Calu3 (cell line): Measurements from ENCODE around the gene DDTL. TPM values are rescaled to one million over a fixed set of nuclear protein-coding genes. Genes with fewer than 3 reads are reported as not detected.
"Not testable (repeated sequence)": the region's sequence is repeated elsewhere in the genome, so short reads cannot be mapped to it uniquely, and the experiment has no call there.

Experiments used
- BruUV-seq: library from RNA; stranded (reverse); fragments of 400-500 nt; replicated peaks from 2 replicates; lab custom pipeline; 2021; lab: Mats Ljungman, UMichigan
- CTCF ChIA-PET: fragments of 300-600 bp; sonication (Branson Sonifier 250); formaldehyde crosslinking; loops from one replicate; lab custom pipeline; 2022; ENCODE audit warnings: antibody characterized with exemption; lab: Charles Lee
- DNase-seq: peaks from one replicate; pipeline ENCODE4 v3.0.0; 2022
- H3K27ac Mint-ChIP-seq: one replicate; pipeline ENCODE4 v1.8.0; 2022; ENCODE audit warnings: mixed read lengths; ENCODE audit not compliant: unreplicated experiment
- H3K27me3 Mint-ChIP-seq: one replicate; pipeline ENCODE4 v1.8.0; 2022; ENCODE audit warnings: mixed read lengths; ENCODE audit not compliant: unreplicated experiment
- H3K36me3 Mint-ChIP-seq: one replicate; pipeline ENCODE4 v1.8.0; 2022; ENCODE audit warnings: mild to moderate bottlenecking, moderate library complexity, mixed read lengths; ENCODE audit not compliant: insufficient read depth, unreplicated experiment
- H3K4me1 Mint-ChIP-seq: one replicate; pipeline ENCODE4 v1.8.0; 2022; ENCODE audit warnings: mild to moderate bottlenecking, low read depth, mixed read lengths; ENCODE audit not compliant: unreplicated experiment
- H3K4me3 Mint-ChIP-seq: one replicate; pipeline ENCODE4 v1.8.0; 2022; ENCODE audit warnings: mild to moderate bottlenecking, low read depth, moderate library complexity, mixed read lengths; ENCODE audit not compliant: unreplicated experiment
- H3K9me3 Mint-ChIP-seq: one replicate; pipeline ENCODE4 v1.8.0; 2022; ENCODE audit warnings: low read depth, mixed read lengths; ENCODE audit not compliant: unreplicated experiment
- CTCF ChIP-seq: fragments of 200-600 bp; IDR thresholded peaks from one replicate; pipeline ENCODE4 v1.8.0; 2022; ENCODE audit warnings: antibody characterized with exemption; ENCODE audit not compliant: unreplicated experiment
- intact Hi-C: fragments of 100-400 bp; cut with micrococcal nuclease; formaldehyde crosslinking; loops from one replicate; pipeline ENCODE4 v1.10.0; 2022; ENCODE audit not compliant: unreplicated experiment
- total RNA-seq: library from RNA; stranded (reverse); gene quantifications from 2 replicates; pipeline ENCODE4 v1.2.3, GENCODE V29; 2022

Gene DDTL
- total RNA-seq, 1 experiment from 2014 or later = 3.4 TPM

DNA sequence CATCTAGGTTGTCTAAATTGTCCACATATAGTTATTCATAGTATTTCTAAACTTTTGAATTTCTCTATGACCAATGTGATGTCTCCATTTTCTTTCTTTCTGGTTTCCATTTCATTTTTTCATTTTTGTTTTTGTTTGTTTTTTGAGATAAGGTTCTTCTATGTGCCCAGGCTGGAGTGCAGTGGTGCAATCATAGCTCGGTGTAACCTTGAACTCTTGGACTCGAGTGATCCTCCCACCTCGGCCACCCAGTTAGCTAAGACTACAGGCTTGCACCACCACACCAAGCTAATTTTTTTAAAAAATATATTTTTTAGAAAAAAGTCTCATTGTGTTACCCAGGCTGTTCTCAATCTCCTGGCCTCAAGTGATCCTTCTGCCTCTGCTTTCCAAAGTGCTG lies 30.4 kb downstream of the DDTL start:
- no peak for TF ChIP-seq CTCF
- H3K36me3 Mint-ChIP-seq = no peaks in the 10 kb centered on the region
- intact Hi-C loops = no loop called here
- CTCF ChIA-PET = no interaction called here
- BruUV-seq = no TSS peak
- no peak overlapping the region for H3K4me3 Mint-ChIP-seq
- DNase-seq = no peak
- peaks cover 6% of the 10 kb centered on the region for H3K4me1 Mint-ChIP-seq
- H3K27me3 Mint-ChIP-seq = no peaks in the 10 kb centered on the region
- H3K27ac Mint-ChIP-seq = no peak overlapping the region
- H3K9me3 Mint-ChIP-seq = no peaks in the 10 kb centered on the region

DNA sequence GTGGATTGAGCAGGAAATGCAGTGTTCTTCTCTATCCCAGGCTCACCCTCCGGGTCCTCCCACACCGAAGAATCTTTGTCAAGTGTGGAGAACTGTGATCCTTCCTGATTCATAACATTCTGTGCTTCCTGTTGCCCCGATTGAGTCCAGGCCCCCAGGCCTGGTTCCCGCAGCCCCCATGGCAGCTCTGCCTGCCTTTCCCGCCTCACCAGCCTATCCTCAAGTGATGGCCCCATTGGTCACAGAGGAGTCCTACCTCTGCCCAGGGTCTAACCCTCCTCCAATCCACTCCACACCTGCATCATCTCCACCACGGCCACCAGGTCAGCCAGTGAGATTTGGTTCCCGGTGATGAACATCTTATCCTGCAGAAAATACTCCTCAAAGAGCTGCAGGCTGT lies 33.1 kb downstream of the DDTL start:
- H3K36me3 Mint-ChIP-seq, H3K4me3 Mint-ChIP-seq, BruUV-seq, H3K4me1 Mint-ChIP-seq, H3K27ac Mint-ChIP-seq, intact Hi-C loops, CTCF ChIA-PET, H3K9me3 Mint-ChIP-seq, DNase-seq, H3K27me3 Mint-ChIP-seq: not testable (repeated sequence)

DNA sequence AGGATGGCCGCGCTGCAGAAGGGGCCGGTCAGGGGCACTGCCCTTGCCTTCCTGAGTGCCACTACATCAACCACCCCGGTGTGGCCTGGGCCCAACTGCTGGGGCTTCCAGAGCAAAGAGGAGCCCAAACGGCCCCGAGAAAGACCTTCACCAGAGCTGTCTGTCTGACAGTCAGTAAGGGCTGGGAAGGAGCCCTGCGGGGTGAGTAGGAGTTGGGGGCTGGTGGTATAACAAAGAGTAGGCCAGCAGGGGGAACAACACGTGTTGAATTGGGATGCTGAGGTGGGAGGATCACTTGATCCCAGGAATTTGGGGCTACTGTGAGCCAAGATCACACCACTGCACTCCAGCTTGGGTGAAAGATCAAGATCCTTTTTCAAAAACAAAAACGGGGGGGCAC lies 34.6 kb downstream of the DDTL start:
- intact Hi-C loops = no loop called here
- no peak for DNase-seq
- no peak overlapping the region for H3K27ac Mint-ChIP-seq
- no TSS peak for BruUV-seq
- H3K27me3 Mint-ChIP-seq = no peaks in the 10 kb centered on the region
- H3K4me1 Mint-ChIP-seq = peaks cover 6% of the 10 kb centered on the region
- H3K4me3 Mint-ChIP-seq = no peak overlapping the region
- no peaks in the 10 kb centered on the region for H3K9me3 Mint-ChIP-seq
- no peak for TF ChIP-seq CTCF
- H3K36me3 Mint-ChIP-seq = no peaks in the 10 kb centered on the region
- CTCF ChIA-PET = no interaction called here

DNA sequence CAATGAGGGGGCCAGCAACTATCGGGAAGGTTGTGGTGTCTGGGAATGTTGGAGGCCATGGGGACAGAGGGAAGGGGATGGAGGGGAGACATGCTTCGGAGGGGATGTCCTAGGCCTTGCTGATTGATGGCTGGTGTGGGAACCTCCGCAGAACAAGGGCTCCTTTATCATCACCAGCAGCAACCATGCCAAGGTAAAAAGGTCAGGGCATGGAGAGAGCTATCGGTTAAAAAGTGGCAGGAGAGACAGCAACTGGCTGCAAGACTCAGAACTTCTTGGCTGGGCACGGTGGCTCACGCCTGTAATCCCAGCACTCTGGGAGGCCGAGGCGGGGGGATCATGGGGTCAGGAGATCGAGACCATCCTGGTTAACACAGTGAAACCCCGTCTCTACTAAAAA lies 35.6 kb downstream of the DDTL start:
- no peaks in the 10 kb centered on the region for H3K36me3 Mint-ChIP-seq
- peak; percentile 21 for DNase-seq
- H3K4me3 Mint-ChIP-seq = no peak overlapping the region

More for the DNA sequence above, 35.6 kb downstream of the DDTL start:
- CTCF ChIA-PET = no interaction called here
- BruUV-seq = no TSS peak
- TF ChIP-seq CTCF = no peak
- H3K27ac Mint-ChIP-seq = no peak overlapping the region
- no peaks in the 10 kb centered on the region for H3K9me3 Mint-ChIP-seq
- H3K4me1 Mint-ChIP-seq = peaks cover 6% of the 10 kb centered on the region
- no peaks in the 10 kb centered on the region for H3K27me3 Mint-ChIP-seq
- intact Hi-C loops = no loop called here
